Esophagus muscularis mucosa (tissue), 4 donors: ENCODE data around the gene KLK13. TPM values are rescaled to one million over a fixed set of nuclear protein-coding genes. Genes with fewer than 3 reads are reported as not detected.

Experiments
- DNase-seq: peaks from one replicate; pipeline ENCODE4 v3.0.0-alpha.2; 2017; ENCODE audit errors: extremely low spot score
- H3K27ac ChIP-seq, 4 donors: fragments of 200-600 bp; sonication (generic); replicated peaks in 1 of 4; 1 replicate in 3 of 4; 2 replicates in 1 of 4; pipeline ENCODE4 v1.5.1; 2016 to 2019; ENCODE audit warnings: mild to moderate bottlenecking in 1 of 4
- H3K27me3 ChIP-seq, 4 donors: fragments of 200-600 bp; sonication (generic); one replicate each; pipeline versions ENCODE4 v1.5.1 to v1.6.0; 2016 to 2019
- H3K36me3 ChIP-seq, 4 donors: fragments of 200-600 bp; sonication (generic); one replicate each; pipeline ENCODE4 v1.5.1; 2016 to 2019
- H3K4me1 ChIP-seq, 4 donors: fragments of 200-600 bp; sonication (generic); one replicate each; pipeline ENCODE4 v1.5.1; 2016 to 2019
- H3K4me3 ChIP-seq, 4 donors: fragments of 200-600 bp; sonication (generic); 1 replicate in 2 of 4; 2 replicates in 2 of 4; pipeline ENCODE4 v1.5.1; 2016 to 2019; ENCODE audit warnings: mild to moderate bottlenecking in 4 of 4, moderate library complexity in 1 of 4
- H3K9me3 ChIP-seq, 4 donors: fragments of 200-600 bp; sonication (generic); 1 replicate in 3 of 4; 2 replicates in 1 of 4; pipeline ENCODE4 v1.5.1; 2016 to 2019
- CTCF ChIP-seq, 3 experiments: fragments of 200-600 bp in 2 of 3; fragments of 450-650 bp in 1 of 3; sonication (generic) in 2 of 3; IDR thresholded peaks; one replicate each; pipeline ENCODE4 v1.5.1; 2017 to 2019; ENCODE audit warnings: antibody characterized with exemption in 3 of 3, mild to moderate bottlenecking in 2 of 3, moderate library complexity in 1 of 3
- EP300 ChIP-seq: sonication (generic); formaldehyde crosslinking; IDR thresholded peaks from one replicate; pipeline ENCODE4 v1.6.1; 2017; ENCODE audit warnings: antibody characterized with exemption
- POLR2A ChIP-seq: fragments of 450-650 bp; IDR thresholded peaks from one replicate; pipeline ENCODE4 v1.6.1; 2017; ENCODE audit warnings: antibody characterized with exemption, moderate library complexity, mild to moderate bottlenecking, low read depth
- POLR2AphosphoS5 ChIP-seq, 2 donors: sonication (generic); formaldehyde crosslinking; IDR thresholded peaks; one replicate each; pipeline ENCODE4 v1.6.1; 2017; ENCODE audit warnings: antibody characterized with exemption in 2 of 2
- WGBS: methylation state at CpG from one replicate; pipeline ENCODE4 v1.1.5; 2018; 5-methylcytosine and 5-hydroxymethylcytosine counted together
- intact Hi-C: fragments of 100-400 bp; cut with DNase I; formaldehyde crosslinking; loops from one replicate; pipeline ENCODE4 v1.15.1; 2023
- total RNA-seq, 4 donors: library from RNA; depleted of rRNA; stranded (reverse); fragments of >200 nt; gene quantifications; one replicate each; pipeline versions ENCODE4 v1.1.0 to v1.2.1, GENCODE V29; 2016

Gene KLK13
- total RNA-seq, 4 donors from 2014 or later = not detected

GRCh38 chr19:51108805-51109146 is 43.9 kb upstream of the KLK13 start:
- Histone ChIP-seq H3K36me3 (peaks cover 0 to 14% (median 7%) of the 10 kb centered on the region in 4 donors), H3K27me3 (peaks cover 0 to 10% (median 0%) of the 10 kb centered on the region in 4 donors), H3K27ac (peak overlapping the region; percentile 68 to 77 (median 69)), H3K4me3 (peak overlapping the region; percentile 65 to 89 (median 76)), H3K9me3 (no peaks in the 10 kb centered on the region), H3K4me1 (peaks cover 13 to 33% (median 19%) of the 10 kb centered on the region in 4 donors)
- DNase-seq = no peak
- intact Hi-C loops = loop anchor here (5.0 kb wide), 1 partner anchor 489 kb away; no protein-coding TSS in a partner anchor
- TF ChIP-seq CTCF (IDR thresholded peaks at IDR 0.05) (peak in 1 of 3 experiments; percentile 2), EP300 (no peak), POLR2AphosphoS5 (IDR thresholded peaks at IDR 0.05) (no peak), POLR2A (no peak)
- 6% methylated on average over 3 of the region's 15 CpGs for WGBS

- peak; percentile 99 for DNase-seq
- TF ChIP-seq CTCF (IDR thresholded peaks at IDR 0.05) = peak in 2 of 3 experiments; percentile 31
- TF ChIP-seq EP300 = no peak
- peak; percentile 75 to 97 for TF ChIP-seq POLR2AphosphoS5 (IDR thresholded peaks at IDR 0.05)
- no peak for TF ChIP-seq POLR2A
- H3K9me3 ChIP-seq = no peaks in the 10 kb centered on the region
- intact Hi-C loops = loop anchor here (5.0 kb wide), 1 partner anchor 489 kb away; no protein-coding TSS in a partner anchor
- H3K4me1 ChIP-seq = peaks cover 13 to 36% (median 19%) of the 10 kb centered on the region in 4 donors
- peaks cover 1 to 20% (median 11%) of the 10 kb centered on the region in 4 donors for H3K36me3 ChIP-seq
- H3K4me3 ChIP-seq = peak within 1 kb of the TSS; percentile 65 to 89 (median 76)
- peak within 1 kb of the TSS; percentile 68 to 77 (median 69) for H3K27ac ChIP-seq
- under 1% methylated on average over 26 of the region's 43 CpGs for WGBS
- peaks cover 0 to 5% (median 0%) of the 10 kb centered on the region in 4 donors for H3K27me3 ChIP-seq
Observed at GRCh38 chr19:51108066-51108804, 43.3 kb upstream of the KLK13 start, which contains the start of gene CTU1. CTU1 (minus strand) TSS chr19:51108409; CDS start chr19:51104569, 3,840 bp downstream.

GRCh38 chr19:51107406-51108065 is 42.6 kb upstream of the KLK13 start:
- H3K4me3 ChIP-seq = peak overlapping the region; percentile 65 to 89 (median 76)
- H3K9me3 ChIP-seq = no peaks in the 10 kb centered on the region
- intact Hi-C loops = loop anchor here (5.0 kb wide), 1 partner anchor 490 kb away; no protein-coding TSS in a partner anchor
- no peak for DNase-seq
- peaks cover 13 to 36% (median 19%) of the 10 kb centered on the region in 4 donors for H3K4me1 ChIP-seq
- peak overlapping the region; percentile 68 to 77 (median 68) for H3K27ac ChIP-seq
- peaks cover 6 to 27% (median 17%) of the 10 kb centered on the region in 4 donors for H3K36me3 ChIP-seq
- WGBS = 44% methylated on average over 9 of the region's 18 CpGs
- TF ChIP-seq POLR2AphosphoS5 (IDR thresholded peaks at IDR 0.05) = no peak
- no peak for TF ChIP-seq EP300
- TF ChIP-seq CTCF (IDR thresholded peaks at IDR 0.05) = no peak
- TF ChIP-seq POLR2A = no peak
- no peaks in the 10 kb centered on the region for H3K27me3 ChIP-seq

DNA sequence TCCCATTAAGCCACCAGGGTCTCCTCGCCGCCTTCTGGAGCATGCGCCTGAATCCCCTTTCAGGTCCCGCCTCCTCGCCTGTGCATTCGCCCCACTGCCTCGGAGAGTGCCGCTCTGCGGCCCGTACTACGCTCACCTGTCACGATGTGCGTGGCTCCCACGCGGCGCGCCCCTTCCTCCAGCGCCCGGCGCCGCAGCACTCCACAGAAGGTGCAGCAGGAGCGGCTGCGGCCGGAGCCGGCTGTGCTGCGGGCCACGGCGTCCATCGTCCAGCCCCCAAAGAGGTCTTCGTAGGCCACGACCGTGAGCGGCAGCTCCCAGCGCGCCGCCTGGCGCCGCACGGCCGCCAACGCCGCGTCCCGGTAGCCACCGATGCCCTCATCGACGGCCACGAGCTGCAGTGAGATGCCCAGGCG is 39.0 kb upstream of the KLK13 start:
- Histone ChIP-seq H3K27me3 (no peaks in the 10 kb centered on the region), H3K9me3 (no peaks in the 10 kb centered on the region), H3K4me3 (no peak overlapping the region), H3K4me1 (peaks cover 20 to 61% (median 24%) of the 10 kb centered on the region in 4 donors), H3K27ac (no peak overlapping the region), H3K36me3 (peaks cover 6 to 56% (median 32%) of the 10 kb centered on the region in 4 donors)
- no peak for DNase-seq
- 89% methylated on average over 49 of the region's 49 CpGs for WGBS
- intact Hi-C loops = no loop called here
- no peak for TF ChIP-seq EP300
- TF ChIP-seq POLR2AphosphoS5 (IDR thresholded peaks at IDR 0.05) = no peak
- TF ChIP-seq CTCF (IDR thresholded peaks at IDR 0.05) = no peak
- no peak for TF ChIP-seq POLR2A
